ENCODE results near the gene TAC3.

The TAC3 gene

DNA sequence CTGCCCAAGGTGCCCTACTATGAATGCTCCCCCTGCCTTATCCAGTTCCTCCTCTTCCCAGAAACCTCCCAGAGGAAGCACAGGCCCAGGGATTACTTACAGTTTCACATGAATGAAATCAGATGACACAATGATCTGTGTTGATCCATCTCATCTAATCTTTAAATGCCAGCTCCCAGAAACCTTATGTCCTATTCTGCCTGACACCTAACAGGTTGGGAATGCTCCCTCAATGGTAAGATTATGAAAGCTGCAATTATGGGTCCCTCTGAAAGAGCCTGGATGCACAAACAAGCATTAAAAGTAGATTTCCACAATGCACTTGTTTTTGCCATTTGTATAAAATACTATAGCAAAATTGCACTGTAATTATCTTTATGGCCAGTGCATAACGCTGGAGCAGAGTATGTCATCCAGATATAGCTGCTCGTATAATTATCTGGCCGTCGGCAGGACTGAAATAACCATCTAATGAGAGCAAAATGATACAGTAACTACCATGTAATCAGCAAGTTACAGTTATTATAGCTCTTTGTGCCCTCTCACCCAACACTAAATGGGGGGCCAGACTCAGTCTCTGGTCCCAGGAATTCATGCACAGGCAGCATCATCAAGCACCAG lies 5.6 kb downstream of the TAC3 start:
- Histone ChIP-seq H3K4me1 (ENCODE audit: control insufficient read depth, insufficient read depth, low read length) (no peaks in the 10 kb centered on the region), H3K9me3 (ENCODE audit: control insufficient read depth, low read length) (no peaks in the 10 kb centered on the region), H3K4me3 (ENCODE audit: low read length) (no peak overlapping the region), H3K36me3 (ENCODE audit: control insufficient read depth, insufficient read depth, low read length) (no peaks in the 10 kb centered on the region), H3K9ac (ENCODE audit: low read length) (no peak overlapping the region), H3K27me3 (ENCODE audit: control insufficient read depth, insufficient read depth, low read length) (peaks cover 6% of the 10 kb centered on the region)

DNA sequence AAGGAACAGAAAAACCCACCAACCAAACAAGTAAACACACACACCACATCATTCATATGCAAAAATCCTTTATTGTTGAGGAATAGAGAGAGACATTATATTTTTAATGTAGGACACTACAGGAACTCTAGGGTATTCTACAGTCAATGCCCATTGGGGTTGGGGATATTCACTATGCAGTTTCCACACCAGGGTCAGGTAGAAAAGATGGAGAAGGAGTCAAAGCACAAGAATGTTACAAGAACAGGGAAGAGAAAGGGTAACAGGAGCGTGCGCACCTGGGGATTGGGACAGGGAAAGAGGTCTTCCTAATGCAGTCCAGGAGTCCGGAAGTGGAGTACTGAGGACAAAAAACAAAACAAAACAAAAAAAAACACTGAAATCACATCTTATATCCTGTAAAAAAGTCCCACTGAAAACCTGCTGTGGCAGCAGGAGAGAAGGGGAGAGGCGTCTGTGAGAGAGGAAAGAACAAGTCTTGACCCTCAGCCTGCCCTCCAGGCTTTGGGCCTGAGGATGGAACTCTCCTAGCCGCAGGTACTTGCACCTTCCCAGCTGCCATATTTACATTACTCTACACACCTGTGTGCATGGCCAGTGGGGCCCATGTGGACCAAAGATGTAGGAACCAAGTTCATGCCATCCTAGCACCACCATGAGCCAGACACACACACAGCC lies 6.2 kb downstream of the TAC3 start:
- Histone ChIP-seq H3K27me3 (ENCODE audit: control insufficient read depth, insufficient read depth, low read length) (no peaks in the 10 kb centered on the region), H3K4me3 (ENCODE audit: low read length) (no peak overlapping the region), H3K36me3 (ENCODE audit: control insufficient read depth, insufficient read depth, low read length) (no peaks in the 10 kb centered on the region), H3K9me3 (ENCODE audit: control insufficient read depth, low read length) (no peaks in the 10 kb centered on the region), H3K9ac (ENCODE audit: low read length) (no peak overlapping the region), H3K4me1 (ENCODE audit: control insufficient read depth, insufficient read depth, low read length) (peaks cover 4% of the 10 kb centered on the region)

DNA sequence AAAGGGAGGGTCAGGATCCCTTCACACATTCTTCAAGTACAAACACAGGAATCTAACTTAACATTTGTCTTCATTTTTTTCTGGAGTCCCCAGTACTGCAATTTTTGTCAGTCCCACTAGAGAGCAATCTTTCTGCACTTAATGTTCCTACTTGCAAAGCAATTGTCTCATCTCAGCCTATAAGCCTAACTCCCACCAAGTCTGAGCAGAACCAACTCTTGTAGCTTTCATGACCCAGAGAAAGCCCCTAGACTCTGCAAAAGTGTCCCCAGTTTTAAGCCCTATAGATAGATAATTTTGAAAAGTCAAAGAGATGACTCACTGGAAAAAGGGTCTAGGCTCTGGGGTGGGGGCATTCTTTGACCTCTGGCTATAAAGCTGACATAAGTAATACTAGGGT lies 8.2 kb downstream of the TAC3 start:
- no peak overlapping the region for H3K4me3 ChIP-seq (ENCODE audit: low read length)
- no peaks in the 10 kb centered on the region for H3K36me3 ChIP-seq (ENCODE audit: control insufficient read depth, insufficient read depth, low read length)
- H3K27me3 ChIP-seq (ENCODE audit: control insufficient read depth, insufficient read depth, low read length), result no peaks in the 10 kb centered on the region
- H3K9me3 ChIP-seq (ENCODE audit: control insufficient read depth, low read length), result no peaks in the 10 kb centered on the region
- H3K9ac ChIP-seq (ENCODE audit: low read length), result no peak overlapping the region
- H3K4me1 ChIP-seq (ENCODE audit: control insufficient read depth, insufficient read depth, low read length), result peaks cover 4% of the 10 kb centered on the region

DNA sequence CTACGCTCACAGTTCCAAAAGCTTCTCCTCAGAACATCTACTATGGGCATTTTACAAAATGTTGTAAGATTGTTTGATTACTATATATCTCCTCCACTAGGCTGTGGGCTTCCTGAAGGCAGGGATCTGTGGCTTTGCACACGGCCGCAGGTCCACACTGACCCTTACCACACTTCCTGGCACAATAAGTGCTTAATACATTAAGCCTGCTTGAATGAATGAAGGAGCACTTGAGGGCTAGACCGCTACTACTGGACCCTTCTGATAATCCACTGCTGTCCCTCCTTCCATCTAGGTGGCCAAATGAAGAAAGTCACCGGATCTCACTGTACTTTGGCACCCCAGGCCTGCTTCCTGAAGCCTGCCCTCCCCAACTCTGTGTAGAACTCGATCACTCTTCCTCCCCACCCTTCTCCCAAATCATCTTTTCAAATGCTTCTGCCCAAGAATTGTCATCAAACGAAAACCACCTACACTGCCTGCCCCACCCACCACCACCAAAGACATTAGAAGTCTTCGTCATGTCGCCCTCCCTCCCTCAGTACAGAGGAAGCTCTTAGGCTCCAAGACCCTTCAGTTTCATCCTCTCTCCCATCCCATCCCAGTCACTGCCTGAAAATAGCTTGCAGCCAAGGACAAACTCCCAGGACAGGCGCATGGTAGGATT lies 9.4 kb downstream of the TAC3 start:
- Histone ChIP-seq H3K36me3 (ENCODE audit: control insufficient read depth, insufficient read depth, low read length) (no peaks in the 10 kb centered on the region), H3K4me3 (ENCODE audit: low read length) (no peak overlapping the region), H3K9me3 (ENCODE audit: control insufficient read depth, low read length) (no peaks in the 10 kb centered on the region), H3K27me3 (ENCODE audit: control insufficient read depth, insufficient read depth, low read length) (no peaks in the 10 kb centered on the region), H3K4me1 (ENCODE audit: control insufficient read depth, insufficient read depth, low read length) (peaks cover 6% of the 10 kb centered on the region), H3K9ac (ENCODE audit: low read length) (peak overlapping the region; percentile 22)

DNA sequence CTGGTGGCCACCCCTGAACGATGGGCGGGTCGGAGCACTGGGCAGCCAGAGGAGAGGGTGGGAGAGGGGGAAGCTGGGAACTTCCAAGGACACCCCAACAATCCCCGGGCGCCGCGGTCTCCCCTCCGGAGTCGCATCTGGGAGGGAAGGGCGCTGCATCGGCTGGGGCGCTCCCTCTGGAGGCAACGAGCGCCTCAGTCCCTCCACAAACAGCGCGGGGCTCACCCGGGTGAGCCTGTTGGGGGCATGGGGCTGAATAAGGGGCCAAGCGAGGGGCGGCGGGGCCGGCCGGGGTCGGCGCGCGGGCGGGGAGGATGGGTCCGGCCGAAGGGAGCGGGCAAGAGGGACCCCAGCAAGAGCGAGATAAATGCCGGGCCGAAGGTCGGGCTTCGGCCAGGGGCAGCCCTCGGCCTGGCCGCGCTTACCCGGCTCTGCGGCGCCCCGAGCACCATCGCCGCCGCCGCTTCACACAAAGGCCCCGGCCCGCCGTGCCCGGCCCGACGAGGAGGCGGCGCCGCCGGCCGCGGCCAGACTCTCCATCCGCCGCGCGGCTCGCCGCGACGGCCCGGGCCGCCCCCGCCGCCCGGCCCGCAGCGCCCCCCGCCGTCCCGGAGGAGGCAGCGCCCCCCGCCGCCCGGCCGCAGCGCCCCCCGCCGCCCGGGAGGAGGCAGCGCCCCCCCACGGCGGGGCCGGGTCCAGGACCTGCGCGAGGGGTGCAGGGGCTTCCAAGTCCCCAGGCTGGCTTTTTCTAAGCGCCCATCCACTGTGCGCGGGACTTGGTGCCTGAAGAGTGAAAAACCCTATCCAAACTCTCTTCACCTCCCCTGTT lies 10.1 kb downstream of the TAC3 start, which contains the start of gene ZBTB39:
TSS of gene ZBTB39 (minus strand) at position 567 of the 829 bp plus-strand sequence. CDS start 1,629 bp downstream, outside the sequence.
- Histone ChIP-seq H3K4me1 (ENCODE audit: control insufficient read depth, insufficient read depth, low read length) (peaks cover 13% of the 10 kb centered on the region), H3K4me3 (ENCODE audit: low read length) (peak within 1 kb of the TSS; percentile 40), H3K9me3 (ENCODE audit: control insufficient read depth, low read length) (no peaks in the 10 kb centered on the region), H3K36me3 (ENCODE audit: control insufficient read depth, insufficient read depth, low read length) (no peaks in the 10 kb centered on the region), H3K27me3 (ENCODE audit: control insufficient read depth, insufficient read depth, low read length) (no peaks in the 10 kb centered on the region), H3K9ac (ENCODE audit: low read length) (peak within 1 kb of the TSS; percentile 85)

DNA sequence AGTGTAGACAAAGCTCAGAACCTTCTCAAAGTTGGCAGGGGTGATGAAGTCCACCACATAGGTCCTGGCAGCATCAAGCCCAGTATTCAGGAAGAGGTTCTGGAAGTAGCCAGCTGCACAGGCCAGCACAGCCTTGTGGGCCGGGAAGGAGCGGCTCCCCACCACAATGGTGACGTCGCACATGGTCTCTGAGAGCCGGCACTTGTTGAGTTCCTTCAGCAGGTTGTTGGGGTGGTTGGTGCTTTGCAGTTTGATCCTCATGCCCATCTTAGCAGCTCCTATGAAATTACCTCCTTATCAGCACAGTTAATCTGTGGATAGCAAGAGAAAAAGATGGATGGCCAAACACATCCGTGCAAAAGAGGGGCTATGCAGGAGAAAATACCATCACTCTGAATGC lies 11.7 kb downstream of the TAC3 start:
- no peaks in the 10 kb centered on the region for H3K9me3 ChIP-seq (ENCODE audit: control insufficient read depth, low read length)
- no peaks in the 10 kb centered on the region for H3K27me3 ChIP-seq (ENCODE audit: control insufficient read depth, insufficient read depth, low read length)
- H3K9ac ChIP-seq (ENCODE audit: low read length), result no peak overlapping the region
- H3K4me3 ChIP-seq (ENCODE audit: low read length), result no peak overlapping the region
- no peaks in the 10 kb centered on the region for H3K36me3 ChIP-seq (ENCODE audit: control insufficient read depth, insufficient read depth, low read length)
- peaks cover 13% of the 10 kb centered on the region for H3K4me1 ChIP-seq (ENCODE audit: control insufficient read depth, insufficient read depth, low read length)

DNA sequence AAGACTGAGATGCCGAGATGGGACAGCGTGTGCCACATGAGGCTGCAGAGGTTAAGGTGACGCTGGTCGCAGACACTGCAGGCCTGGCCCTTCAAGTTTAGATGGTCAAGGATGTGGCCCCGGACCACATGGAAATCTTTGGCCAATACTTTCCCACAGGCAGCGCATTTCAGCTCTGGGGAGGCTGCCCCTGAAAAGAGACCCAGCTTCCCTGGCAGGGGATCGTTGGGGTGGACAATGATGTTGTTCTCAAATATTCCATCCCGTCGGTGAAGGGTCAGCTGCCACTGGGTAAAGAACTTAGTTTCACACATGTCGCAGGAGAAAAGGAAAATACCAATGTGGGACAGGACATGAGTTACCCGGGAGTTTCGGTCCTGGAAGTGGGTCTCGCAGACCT lies 12.9 kb downstream of the TAC3 start:
- no peaks in the 10 kb centered on the region for H3K9me3 ChIP-seq (ENCODE audit: control insufficient read depth, low read length)
- no peak overlapping the region for H3K4me3 ChIP-seq (ENCODE audit: low read length)
- H3K4me1 ChIP-seq (ENCODE audit: control insufficient read depth, insufficient read depth, low read length), result peaks cover 13% of the 10 kb centered on the region
- no peaks in the 10 kb centered on the region for H3K27me3 ChIP-seq (ENCODE audit: control insufficient read depth, insufficient read depth, low read length)
- H3K9ac ChIP-seq (ENCODE audit: low read length), result no peak overlapping the region
- peaks cover 2% of the 10 kb centered on the region for H3K36me3 ChIP-seq (ENCODE audit: control insufficient read depth, insufficient read depth, low read length)

DNA sequence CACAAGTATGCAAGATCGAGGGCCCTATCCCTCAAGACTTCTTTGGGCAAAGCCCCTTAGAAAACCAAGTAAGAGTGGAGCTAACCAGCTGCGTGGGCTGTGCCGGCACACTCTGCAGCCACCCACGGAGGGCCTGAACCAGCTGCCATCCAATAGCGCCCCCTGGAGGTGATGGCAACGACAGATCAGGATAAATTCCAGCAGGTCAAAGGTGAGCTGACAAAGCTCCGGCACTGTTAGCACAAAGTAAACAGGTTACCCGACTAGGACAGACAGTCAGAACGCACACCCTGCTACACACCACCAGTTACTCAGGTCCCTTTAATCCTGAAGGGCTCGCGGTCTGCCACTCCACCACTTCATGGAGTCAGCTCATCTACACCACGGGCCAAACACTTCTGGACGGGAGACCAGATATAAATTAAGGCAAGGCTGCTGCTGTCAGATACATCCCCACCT lies 14.9 kb downstream of the TAC3 start:
- H3K36me3 ChIP-seq (ENCODE audit: control insufficient read depth, insufficient read depth, low read length), result peaks cover 3% of the 10 kb centered on the region
- no peak overlapping the region for H3K9ac ChIP-seq (ENCODE audit: low read length)

DNA sequence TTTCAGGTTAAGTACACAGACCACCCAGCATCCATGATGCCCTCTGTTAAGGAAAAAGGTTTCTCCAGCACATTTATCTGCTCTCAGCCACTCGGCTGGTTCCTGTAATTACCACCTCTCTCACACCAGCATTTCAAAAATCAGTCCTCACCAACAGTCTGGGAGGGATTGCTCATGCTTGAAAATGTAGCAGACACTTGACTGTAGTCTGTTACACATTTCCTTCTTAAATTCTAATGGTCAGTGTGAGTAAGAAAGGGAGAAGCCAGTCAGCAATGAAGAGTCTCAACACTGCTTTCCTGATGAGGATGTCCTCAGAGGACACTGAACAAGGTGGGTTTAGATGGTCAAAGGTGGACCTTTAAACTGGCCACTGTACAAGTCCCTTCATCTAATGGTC lies 15.9 kb downstream of the TAC3 start:
- peaks cover 3% of the 10 kb centered on the region for H3K36me3 ChIP-seq (ENCODE audit: control insufficient read depth, insufficient read depth, low read length)
- peaks cover 12% of the 10 kb centered on the region for H3K4me1 ChIP-seq (ENCODE audit: control insufficient read depth, insufficient read depth, low read length)
- H3K9ac ChIP-seq (ENCODE audit: low read length), result no peak overlapping the region
- H3K4me3 ChIP-seq (ENCODE audit: low read length), result no peak overlapping the region
- H3K27me3 ChIP-seq (ENCODE audit: control insufficient read depth, insufficient read depth, low read length), result no peaks in the 10 kb centered on the region
- no peaks in the 10 kb centered on the region for H3K9me3 ChIP-seq (ENCODE audit: control insufficient read depth, low read length)

More for the DNA sequence above, 14.9 kb downstream of the TAC3 start:
- no peaks in the 10 kb centered on the region for H3K27me3 ChIP-seq (ENCODE audit: control insufficient read depth, insufficient read depth, low read length)
- H3K4me3 ChIP-seq (ENCODE audit: low read length), result no peak overlapping the region
- H3K4me1 ChIP-seq (ENCODE audit: control insufficient read depth, insufficient read depth, low read length), result peaks cover 13% of the 10 kb centered on the region
- H3K9me3 ChIP-seq (ENCODE audit: control insufficient read depth, low read length), result no peaks in the 10 kb centered on the region

DNA sequence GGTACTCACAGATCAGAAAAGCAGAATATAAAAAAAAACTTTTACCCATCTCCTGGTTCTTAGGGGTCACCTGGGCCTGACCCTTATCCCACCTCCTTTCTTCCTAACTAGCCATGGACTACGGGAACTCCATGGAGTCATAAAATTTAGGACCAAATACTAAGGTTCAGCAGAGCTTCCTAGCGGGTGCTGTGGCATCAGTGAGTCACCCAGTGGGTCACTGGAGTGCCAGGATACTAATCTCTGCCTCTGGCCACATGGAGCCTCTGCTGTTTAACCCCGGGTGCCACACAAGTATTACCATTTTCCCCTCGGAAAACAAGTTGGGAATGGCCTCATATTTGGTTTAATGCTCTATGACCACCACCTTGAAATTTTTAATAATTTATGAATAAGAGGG lies 16.9 kb downstream of the TAC3 start:
- Histone ChIP-seq H3K36me3 (ENCODE audit: control insufficient read depth, insufficient read depth, low read length) (peaks cover 3% of the 10 kb centered on the region), H3K27me3 (ENCODE audit: control insufficient read depth, insufficient read depth, low read length) (no peaks in the 10 kb centered on the region), H3K9ac (ENCODE audit: low read length) (no peak overlapping the region), H3K4me3 (ENCODE audit: low read length) (no peak overlapping the region), H3K4me1 (ENCODE audit: control insufficient read depth, insufficient read depth, low read length) (peaks cover 9% of the 10 kb centered on the region), H3K9me3 (ENCODE audit: control insufficient read depth, low read length) (no peaks in the 10 kb centered on the region)

DNA sequence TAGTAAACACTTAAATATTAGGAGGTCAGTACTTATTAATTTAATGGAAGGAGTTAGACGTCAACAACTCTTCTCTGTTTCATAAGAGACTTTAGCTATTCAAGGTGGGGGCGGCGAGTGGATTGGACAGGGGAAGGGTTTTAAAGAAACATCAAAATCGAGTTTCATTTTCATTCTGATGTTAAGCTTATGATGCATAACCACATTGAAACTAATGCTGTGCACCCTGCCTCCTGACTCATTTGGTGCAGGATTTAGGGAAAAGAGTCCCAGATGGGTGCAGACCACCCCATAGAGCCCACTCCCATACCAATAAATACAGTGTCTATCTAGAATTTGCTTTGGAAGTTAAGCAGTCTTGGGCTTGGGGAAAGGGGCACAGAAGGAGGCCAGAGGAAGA lies 17.3 kb downstream of the TAC3 start:
- no peaks in the 10 kb centered on the region for H3K9me3 ChIP-seq (ENCODE audit: control insufficient read depth, low read length)
- H3K9ac ChIP-seq (ENCODE audit: low read length), result no peak overlapping the region
- no peak overlapping the region for H3K4me3 ChIP-seq (ENCODE audit: low read length)
- H3K36me3 ChIP-seq (ENCODE audit: control insufficient read depth, insufficient read depth, low read length), result peaks cover 3% of the 10 kb centered on the region
- peaks cover 9% of the 10 kb centered on the region for H3K4me1 ChIP-seq (ENCODE audit: control insufficient read depth, insufficient read depth, low read length)
- H3K27me3 ChIP-seq (ENCODE audit: control insufficient read depth, insufficient read depth, low read length), result no peaks in the 10 kb centered on the region
